SH-SY5Y (cell line): ENCODE results near the gene AXIN1.

ENCODE experiments used
- GATA2 ChIP-seq: IDR thresholded peaks from 2 replicates; pipeline ENCODE4 v1.6.1; 2011; ENCODE audit warnings: mild to moderate bottlenecking, low read depth, low read length
- GATA3 ChIP-seq: IDR thresholded peaks from 2 replicates; pipeline ENCODE4 v1.6.1; 2011; ENCODE audit warnings: low read depth, mild to moderate bottlenecking, low read length, moderate library complexity

- TF ChIP-seq GATA2 = no peak
- no peak for TF ChIP-seq GATA3
These were observed 28.2 kb upstream of the AXIN1 start for GRCh38 chr16:380762-381011.
